Suprapubic skin (tissue), 4 donors: ENCODE results near the gene SLC29A1.

Experiments used
- CTCF ChIP-seq, 2 donors: fragments of 200-600 bp in 1 of 2; fragments of 450-650 bp in 1 of 2; sonication (generic) in 1 of 2; IDR thresholded peaks; one replicate each; pipeline ENCODE4 v1.5.1; 2016 to 2019; ENCODE audit warnings: antibody characterized with exemption in 2 of 2, mild to moderate bottlenecking in 1 of 2, moderate library complexity in 1 of 2
- EP300 ChIP-seq: sonication (generic); formaldehyde crosslinking; IDR thresholded peaks from one replicate; pipeline ENCODE4 v1.6.1; 2017; ENCODE audit warnings: antibody characterized with exemption
- POLR2A ChIP-seq, 2 donors: fragments of 450-650 bp; IDR thresholded peaks; one replicate each; pipeline ENCODE4 v1.6.1; 2017; ENCODE audit warnings: antibody characterized with exemption in 2 of 2, mild to moderate bottlenecking in 2 of 2, moderate library complexity in 2 of 2
- POLR2AphosphoS5 ChIP-seq, 3 donors: sonication (generic); formaldehyde crosslinking; IDR thresholded peaks; one replicate each; pipeline ENCODE4 v1.6.1; 2017; ENCODE audit warnings: antibody characterized with exemption in 3 of 3

- TF ChIP-seq POLR2AphosphoS5 (IDR thresholded peaks at IDR 0.05) (no peak), CTCF (IDR thresholded peaks at IDR 0.05) (no peak), POLR2A (IDR thresholded peaks at IDR 0.05) (no peak), EP300 (no peak)
Measured at GRCh38 chr6:44276667-44277640, 53.6 kb downstream of the SLC29A1 start.
